MM.1S (cell line): ENCODE data around the gene CCDC71L.

Source experiments
- CTCF ChIP-seq: fragments of 300-600 bp; sonication (generic); IDR thresholded peaks from 2 replicates; pipeline ENCODE4 v1.5.1; 2016; ENCODE audit warnings: antibody characterized with exemption, low read length, mixed read lengths
- EZH2 ChIP-seq: fragments of 300-600 bp; sonication (generic); optimal IDR thresholded peaks from 2 replicates; pipeline ENCODE3; 2017; ENCODE audit warnings: low read depth, mild to moderate bottlenecking, antibody characterized with exemption, low read length, mixed read lengths

DNA sequence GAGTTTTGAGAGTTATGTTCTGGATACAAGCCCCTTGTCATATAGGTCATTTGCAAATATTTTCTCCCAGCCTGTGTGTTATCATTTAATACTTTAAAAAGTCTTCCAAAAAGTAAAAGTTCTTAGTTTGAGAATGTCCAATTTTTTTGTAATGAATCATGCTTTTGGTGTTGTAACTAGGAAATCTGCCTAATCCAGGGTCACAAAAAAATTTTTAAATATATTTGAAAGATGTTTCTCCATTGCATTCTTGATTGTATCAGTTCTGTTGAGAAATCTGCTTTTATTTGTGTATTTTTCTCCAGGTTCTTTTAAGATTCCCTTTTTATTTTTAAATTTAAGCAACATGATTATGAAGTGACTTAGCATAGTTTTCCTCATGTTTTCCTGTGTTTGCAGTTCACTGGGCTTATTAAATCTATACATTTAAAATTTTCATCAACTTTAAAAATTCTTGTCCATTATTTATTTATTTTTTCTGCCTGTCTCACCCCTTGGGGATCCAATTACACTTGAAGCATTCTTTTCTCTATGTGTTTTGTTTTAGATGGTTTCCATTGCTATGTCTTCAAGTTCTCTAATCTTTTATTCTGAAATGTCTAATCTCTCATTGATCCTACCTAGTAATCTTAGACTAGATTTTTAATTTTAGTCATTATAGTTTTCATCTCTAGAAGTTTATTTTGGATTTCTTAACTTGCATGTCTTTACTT is 47.0 kb downstream of the CCDC71L start:
- TF ChIP-seq EZH2 (no peak), CTCF (no peak)
